Fibroblast of skin of left biceps (primary cell): ENCODE data around the gene TRIO.
A peak's percentile ranks its signal among the peaks of the same experiment; 100 is the strongest.

Experiments used
- DNase-seq, 2 experiments: peaks; one replicate each; pipeline ENCODE4 v3.0.0-alpha.2; 2013; ENCODE audit warnings: low read depth in 2 of 2

TRIO gene

GRCh38 chr5:14453481-14453880, 310.3 kb downstream of the TRIO start:
- DNase-seq, result no peak

GRCh38 chr5:14455814-14456321, 312.7 kb downstream of the TRIO start:
- DNase-seq, result no peak

GRCh38 chr5:14457476-14457875, 314.3 kb downstream of the TRIO start:
- DNase-seq, result no peak

- no peak for DNase-seq
These were observed 315.3 kb downstream of the TRIO start for GRCh38 chr5:14458414-14458813.

GRCh38 chr5:14460844-14461398, 317.8 kb downstream of the TRIO start:
- DNase-seq, result no peak

- no peak for DNase-seq
These were observed 319.5 kb downstream of the TRIO start for GRCh38 chr5:14462681-14463080.

- DNase-seq, result no peak
These were observed 320.5 kb downstream of the TRIO start for GRCh38 chr5:14463629-14464028.

GRCh38 chr5:14464096-14464495, 321.0 kb downstream of the TRIO start:
- no peak for DNase-seq

GRCh38 chr5:14464671-14465070, 321.5 kb downstream of the TRIO start:
- no peak for DNase-seq

- peak; percentile 69 for DNase-seq
These were observed 322.0 kb downstream of the TRIO start for GRCh38 chr5:14465116-14465515.

GRCh38 chr5:14465776-14466175, 322.6 kb downstream of the TRIO start:
- no peak for DNase-seq

- DNase-seq, result no peak
These were observed 324.1 kb downstream of the TRIO start for GRCh38 chr5:14467251-14467650.

GRCh38 chr5:14467886-14468285, 324.7 kb downstream of the TRIO start:
- no peak for DNase-seq

- DNase-seq, result no peak
These were observed 326.6 kb downstream of the TRIO start for GRCh38 chr5:14469551-14470377.

- DNase-seq, result peak; percentile 83 to 87
These were observed 328.4 kb downstream of the TRIO start for GRCh38 chr5:14471507-14471906.

GRCh38 chr5:14472986-14473567, 329.9 kb downstream of the TRIO start:
- no peak for DNase-seq

- DNase-seq, result no peak
These were observed 331.9 kb downstream of the TRIO start for GRCh38 chr5:14475045-14475444.

- DNase-seq, result no peak
These were observed 333.8 kb downstream of the TRIO start for GRCh38 chr5:14476786-14477435.

GRCh38 chr5:14479143-14479696, 336.1 kb downstream of the TRIO start:
- DNase-seq, result no peak

GRCh38 chr5:14481349-14481748, 338.2 kb downstream of the TRIO start:
- DNase-seq, result no peak

- no peak for DNase-seq
These were observed 338.9 kb downstream of the TRIO start for GRCh38 chr5:14482085-14482484.

GRCh38 chr5:14483504-14484157, 340.5 kb downstream of the TRIO start:
- no peak for DNase-seq
